Neural crest cell (in vitro differentiated cells): ENCODE measurements around the gene STT3A. TPM values are rescaled to one million over a fixed set of nuclear protein-coding genes. Genes with fewer than 3 reads are reported as not detected.
A peak's percentile ranks its signal among the peaks of the same experiment; 100 is the strongest.
"Not testable (repeated sequence)": the region's sequence is repeated elsewhere in the genome, so short reads cannot be mapped to it uniquely, and the experiment has no call there.

Experiments used
- DNase-seq: peaks from one replicate; pipeline ENCODE4 v3.0.0; 2021; ENCODE audit warnings: low read depth, mixed read lengths, low spot score
- H3K27ac Mint-ChIP-seq: one replicate; pipeline ENCODE4 v1.8.0; 2021; ENCODE audit warnings: mild to moderate bottlenecking, mixed read lengths; ENCODE audit not compliant: unreplicated experiment
- H3K27me3 Mint-ChIP-seq: 2 replicates; pipeline ENCODE4 v1.8.0; 2021; ENCODE audit warnings: low read depth, mild to moderate bottlenecking, mixed read lengths
- H3K36me3 Mint-ChIP-seq: 2 replicates; pipeline ENCODE4 v1.8.0; 2021; ENCODE audit warnings: low read depth, mild to moderate bottlenecking, mixed read lengths
- H3K4me1 Mint-ChIP-seq: 2 replicates; pipeline ENCODE4 v1.8.0; 2021; ENCODE audit warnings: mixed read lengths
- H3K4me3 Mint-ChIP-seq: one replicate; pipeline ENCODE4 v1.8.0; 2021; ENCODE audit warnings: mild to moderate bottlenecking, mixed read lengths
- H3K9me3 Mint-ChIP-seq: 2 replicates; pipeline ENCODE4 v1.8.0; 2021; ENCODE audit warnings: mixed read lengths
- total RNA-seq: library from RNA; stranded (reverse); gene quantifications from 2 replicates; pipeline ENCODE4 v1.2.1, GENCODE V29; 2021
- TF ChIP-seq, protein P1 (sequence below): fragments of 200-600 bp; sonication (generic); conservative IDR thresholded peaks from 2 replicates; pipeline ENCODE4 v1.5.0; 2021; ENCODE audit warnings: antibody characterized with exemption, mild to moderate bottlenecking

Gene STT3A
- total RNA-seq, 1 donor from 2014 or later: 144 TPM

DNA sequence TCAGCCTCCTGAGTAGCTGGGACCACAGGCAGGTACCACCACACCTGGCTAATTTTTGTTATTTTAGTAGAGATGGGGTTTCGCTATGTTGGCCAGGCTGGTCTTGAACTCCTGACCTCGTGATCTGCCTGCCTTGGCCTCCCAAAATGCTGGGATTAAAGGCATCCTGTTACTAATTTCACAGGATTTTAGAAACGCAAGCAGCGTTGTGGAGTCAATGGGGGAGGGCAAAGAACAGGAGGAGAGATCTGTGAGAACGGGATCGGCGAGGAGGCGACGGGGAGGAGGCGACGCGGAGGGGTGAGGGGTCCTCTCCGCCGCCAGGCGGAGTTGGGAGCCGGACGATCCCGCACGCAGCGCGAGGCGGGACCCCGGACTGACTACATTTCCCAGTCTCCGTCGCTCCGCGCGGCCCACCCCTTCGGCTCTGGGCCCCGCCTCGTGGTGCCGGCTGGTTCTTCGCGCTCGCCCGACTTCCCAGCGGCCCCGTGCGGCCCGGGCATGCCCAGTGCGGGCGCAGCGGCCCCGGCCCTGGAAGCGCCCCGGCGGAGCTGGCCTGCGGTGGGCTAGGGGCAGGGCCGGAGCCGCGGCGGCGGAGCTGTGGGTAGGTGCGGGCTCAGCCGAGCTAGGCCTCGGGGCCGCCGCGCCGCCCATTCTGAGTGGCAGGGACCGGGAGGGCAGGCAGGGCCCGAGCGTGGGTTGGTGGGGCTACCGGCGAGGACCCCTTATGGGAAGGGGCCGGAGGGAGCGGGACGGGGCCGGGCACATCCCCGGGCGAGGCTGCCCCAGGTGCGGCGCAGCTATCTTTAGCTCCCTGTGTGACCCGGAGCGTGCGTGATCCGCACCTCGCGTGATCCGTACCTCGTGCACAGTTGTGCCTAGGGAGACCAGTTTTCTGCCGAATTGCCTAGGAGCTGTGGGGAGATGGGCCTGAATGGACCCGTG lies 23.4 kb upstream of the STT3A start, which contains the start of gene EI24:
Gene EI24, plus strand, starts transcription at position 508 of the 945 bp plus-strand sequence. CDS start 3,051 bp downstream, outside the sequence.
- Mint-ChIP-seq H3K9me3 (peaks cover 3% of the 10 kb centered on the region), H3K4me3 (peak within 1 kb of the TSS; percentile 93), H3K4me1 (peaks cover 22% of the 10 kb centered on the region), H3K27me3 (no peaks in the 10 kb centered on the region), H3K36me3 (peaks cover 2% of the 10 kb centered on the region), H3K27ac (peak within 1 kb of the TSS; percentile 50)
- TF ChIP-seq, protein P1, sequence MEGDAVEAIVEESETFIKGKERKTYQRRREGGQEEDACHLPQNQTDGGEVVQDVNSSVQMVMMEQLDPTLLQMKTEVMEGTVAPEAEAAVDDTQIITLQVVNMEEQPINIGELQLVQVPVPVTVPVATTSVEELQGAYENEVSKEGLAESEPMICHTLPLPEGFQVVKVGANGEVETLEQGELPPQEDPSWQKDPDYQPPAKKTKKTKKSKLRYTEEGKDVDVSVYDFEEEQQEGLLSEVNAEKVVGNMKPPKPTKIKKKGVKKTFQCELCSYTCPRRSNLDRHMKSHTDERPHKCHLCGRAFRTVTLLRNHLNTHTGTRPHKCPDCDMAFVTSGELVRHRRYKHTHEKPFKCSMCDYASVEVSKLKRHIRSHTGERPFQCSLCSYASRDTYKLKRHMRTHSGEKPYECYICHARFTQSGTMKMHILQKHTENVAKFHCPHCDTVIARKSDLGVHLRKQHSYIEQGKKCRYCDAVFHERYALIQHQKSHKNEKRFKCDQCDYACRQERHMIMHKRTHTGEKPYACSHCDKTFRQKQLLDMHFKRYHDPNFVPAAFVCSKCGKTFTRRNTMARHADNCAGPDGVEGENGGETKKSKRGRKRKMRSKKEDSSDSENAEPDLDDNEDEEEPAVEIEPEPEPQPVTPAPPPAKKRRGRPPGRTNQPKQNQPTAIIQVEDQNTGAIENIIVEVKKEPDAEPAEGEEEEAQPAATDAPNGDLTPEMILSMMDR: peak; percentile 80
- peak; percentile 92 for DNase-seq

DNA sequence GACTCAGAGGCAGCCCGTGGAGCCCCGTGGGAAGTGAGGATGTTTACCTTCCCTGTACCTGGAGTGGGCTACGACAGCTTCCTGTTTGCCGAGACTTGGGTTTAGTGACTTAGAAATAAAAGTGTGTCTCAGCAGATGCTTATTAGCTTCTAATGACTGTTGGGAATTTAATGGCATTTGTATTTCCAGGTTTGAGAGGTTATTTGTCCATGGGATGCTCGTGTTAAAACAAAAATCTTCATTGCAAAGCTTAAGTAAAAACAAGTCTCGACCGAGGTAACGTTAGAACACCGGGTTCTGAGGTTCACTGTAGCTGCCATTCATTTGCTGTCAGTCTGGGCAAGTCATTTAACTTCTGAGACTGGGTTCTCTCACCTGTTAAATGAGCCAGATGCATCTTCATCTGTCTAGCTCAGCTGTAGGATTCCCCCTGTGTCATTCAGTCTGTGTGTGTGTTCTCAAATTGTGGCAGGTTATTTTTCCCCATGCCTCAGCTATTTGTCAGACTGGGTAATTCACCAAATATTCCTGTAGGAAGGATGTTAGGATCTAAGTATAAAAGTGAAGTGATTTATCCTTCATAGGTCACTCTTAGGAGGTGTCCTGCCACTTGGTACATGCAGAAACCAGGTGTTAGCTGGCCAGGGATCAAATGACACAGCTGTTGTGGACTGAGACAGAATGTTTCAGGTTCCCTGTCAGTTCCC lies 22.6 kb upstream of the STT3A start:
- H3K9me3 Mint-ChIP-seq: peaks cover 3% of the 10 kb centered on the region
- H3K27me3 Mint-ChIP-seq: no peaks in the 10 kb centered on the region
- H3K36me3 Mint-ChIP-seq: peaks cover 2% of the 10 kb centered on the region
- H3K27ac Mint-ChIP-seq: peak overlapping the region; percentile 50
- TF ChIP-seq, protein P1: no peak
- DNase-seq: no peak
- peaks cover 22% of the 10 kb centered on the region for H3K4me1 Mint-ChIP-seq
- peak overlapping the region; percentile 92 for H3K4me3 Mint-ChIP-seq

DNA sequence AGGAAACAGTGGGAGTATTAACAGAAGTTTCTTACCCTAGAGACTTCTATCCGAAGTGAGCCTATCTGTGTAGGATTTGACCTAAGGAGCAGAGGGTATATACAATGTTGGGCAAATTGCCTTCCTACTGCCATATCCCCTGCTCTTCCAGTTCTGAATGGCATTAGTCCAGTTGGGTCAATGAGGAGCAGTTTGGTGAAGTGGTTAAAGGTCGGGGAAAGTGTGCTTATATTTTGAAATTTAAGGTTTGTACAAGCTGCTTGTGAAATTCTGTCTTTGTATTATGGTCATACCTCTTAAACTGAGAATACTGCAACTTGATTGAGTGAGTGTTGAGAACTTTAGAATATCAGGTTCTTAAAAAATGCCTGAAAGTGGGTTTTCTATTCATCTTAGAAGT lies 21.7 kb upstream of the STT3A start:
- Mint-ChIP-seq H3K36me3 (peaks cover 2% of the 10 kb centered on the region), H3K27ac (peak overlapping the region; percentile 59), H3K4me1 (peaks cover 22% of the 10 kb centered on the region), H3K4me3 (peak overlapping the region; percentile 81), H3K9me3 (no peaks in the 10 kb centered on the region), H3K27me3 (no peaks in the 10 kb centered on the region)
- TF ChIP-seq, protein P1: no peak
- DNase-seq: no peak

DNA sequence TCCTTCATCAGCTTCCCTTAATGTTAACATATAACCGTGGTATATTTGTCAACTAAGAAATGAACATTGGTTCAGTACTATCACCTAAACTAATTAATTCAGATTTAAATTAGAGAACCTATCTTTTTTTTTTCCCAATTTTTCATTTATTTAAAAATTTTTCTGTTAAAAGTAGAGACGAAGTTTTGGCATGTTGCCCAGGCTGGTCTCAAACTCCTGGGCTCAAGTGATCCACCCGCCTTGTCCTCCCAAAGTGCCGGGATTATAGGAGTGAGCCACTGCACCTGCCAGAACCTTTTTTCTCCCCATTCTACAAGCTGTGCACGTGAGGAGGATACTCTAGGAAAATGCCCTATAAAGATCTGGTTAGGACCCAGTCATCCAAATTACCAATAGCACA lies 19.7 kb upstream of the STT3A start:
- no peaks in the 10 kb centered on the region for H3K9me3 Mint-ChIP-seq
- TF ChIP-seq, protein P1: no peak

DNA sequence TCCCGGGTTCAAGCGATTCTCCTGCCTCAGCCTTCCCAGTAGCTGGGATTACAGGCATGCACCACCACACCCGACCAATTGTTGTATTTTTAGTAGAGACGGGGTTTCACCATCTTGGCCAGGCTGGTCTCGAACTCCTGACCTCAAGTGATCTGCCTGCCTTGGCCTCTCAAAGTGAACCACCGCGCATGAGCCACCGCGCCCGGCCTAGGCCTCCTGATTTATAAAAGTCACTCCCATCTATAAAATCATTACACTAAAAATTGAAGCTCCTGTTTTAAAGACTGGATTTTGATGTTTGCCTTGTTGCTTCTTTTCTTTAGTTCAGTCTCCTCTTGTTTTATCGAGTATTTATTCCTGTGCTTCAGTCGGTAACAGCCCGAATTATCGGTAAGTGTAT lies 15.5 kb upstream of the STT3A start:
- peaks cover 18% of the 10 kb centered on the region for H3K36me3 Mint-ChIP-seq

More for the DNA sequence above, 19.7 kb upstream of the STT3A start:
- Mint-ChIP-seq H3K27ac (no peak overlapping the region), H3K4me1 (peaks cover 22% of the 10 kb centered on the region), H3K36me3 (peaks cover 10% of the 10 kb centered on the region), H3K27me3 (no peaks in the 10 kb centered on the region), H3K4me3 (no peak overlapping the region)
- DNase-seq: no peak

More for the DNA sequence above, 15.5 kb upstream of the STT3A start:
- not testable (repeated sequence) for H3K4me1 Mint-ChIP-seq, H3K27me3 Mint-ChIP-seq, H3K9me3 Mint-ChIP-seq, H3K27ac Mint-ChIP-seq, H3K4me3 Mint-ChIP-seq, DNase-seq
